Neural cell (in vitro differentiated cells): Measurements from ENCODE around the gene FGF9. TPM values are rescaled to one million over a fixed set of nuclear protein-coding genes. Genes with fewer than 3 reads are reported as not detected.

Experiments
- H2AFZ ChIP-seq: fragments of 200-600, 300-800 bp; sonication (generic), shearing (Covaris generic); 2 replicates; pipeline ENCODE4 v1.6.0; 2014; ENCODE audit warnings: low read depth, mild to moderate bottlenecking, antibody characterized with exemption, low read length, moderate library complexity
- H3F3A ChIP-seq: fragments of 200-600 bp; shearing (Covaris generic); 2 replicates; pipeline ENCODE4 v1.6.1; 2016; ENCODE audit warnings: mild to moderate bottlenecking, moderate library complexity, mixed read lengths, antibody characterized with exemption, low read length; ENCODE audit not compliant: insufficient read depth, poor library complexity, severe bottlenecking
- H3K27ac ChIP-seq: fragments of 200-600, 300-800 bp; sonication (generic), shearing (Covaris generic); 2 replicates; pipeline ENCODE4 v1.5.1; 2014; ENCODE audit warnings: mild to moderate bottlenecking, low read length, moderate library complexity
- H3K27me3 ChIP-seq: fragments of 300-800, 200-600 bp; sonication (generic), shearing (Covaris generic); 2 replicates; pipeline ENCODE4 v1.6.0; 2014; ENCODE audit warnings: mild to moderate bottlenecking, low read depth, low read length, moderate library complexity; ENCODE audit not compliant: insufficient read depth
- H3K36me3 ChIP-seq: fragments of 300-800, 200-600 bp; sonication (generic), shearing (Covaris generic); 2 replicates; pipeline ENCODE4 v1.5.1; 2014; ENCODE audit warnings: mild to moderate bottlenecking, antibody characterized with exemption, low read length, moderate library complexity; ENCODE audit not compliant: insufficient read depth
- H3K4me2 ChIP-seq: fragments of 300-800, 200-600 bp; sonication (generic), shearing (Covaris generic); 2 replicates; pipeline ENCODE4 v1.6.0; 2014; ENCODE audit warnings: mild to moderate bottlenecking, low read length
- H3K4me3 ChIP-seq: fragments of 300-800, 200-600 bp; sonication (generic), shearing (Covaris generic); 2 replicates; pipeline ENCODE4 v1.5.1; 2014; ENCODE audit warnings: mild to moderate bottlenecking, low read length, moderate library complexity
- H3K79me2 ChIP-seq: fragments of 200-600 bp; shearing (Covaris generic); replicated peaks from 2 replicates; pipeline ENCODE4 v1.6.0; 2014; ENCODE audit warnings: mild to moderate bottlenecking, low read length, moderate library complexity; ENCODE audit not compliant: insufficient read depth
- H3K9ac ChIP-seq: fragments of 300-800, 200-600 bp; sonication (generic), shearing (Covaris generic); 2 replicates; pipeline ENCODE4 v1.6.1; 2016; ENCODE audit warnings: mild to moderate bottlenecking, low read length, mixed read lengths
- H3K9me2 ChIP-seq: fragments of 200-600 bp; shearing (Covaris generic); 2 replicates; pipeline ENCODE4 v1.6.1; 2016; ENCODE audit warnings: mild to moderate bottlenecking, low read length, mixed read lengths; ENCODE audit not compliant: insufficient read depth
- H3K9me3 ChIP-seq: fragments of 200-600, 300-800 bp; sonication (generic), shearing (Covaris generic); 2 replicates; pipeline ENCODE4 v1.6.1; 2016; ENCODE audit warnings: mild to moderate bottlenecking, mixed run types, low read length, moderate library complexity, mixed read lengths
- H4K20me1 ChIP-seq: fragments of 200-600 bp; shearing (Covaris generic); 2 replicates; pipeline ENCODE4 v1.6.1; 2016; ENCODE audit warnings: mild to moderate bottlenecking, mixed run types; ENCODE audit not compliant: insufficient read depth
- CTCF ChIP-seq: fragments of 450-650 bp; IDR thresholded peaks from 2 replicates; pipeline ENCODE4 v1.5.1; 2014; ENCODE audit warnings: antibody characterized with exemption, mild to moderate bottlenecking, moderate library complexity; ENCODE audit not compliant: poor library complexity, severe bottlenecking
- EP300 ChIP-seq: fragments of 450-650 bp; conservative IDR thresholded peaks from 2 replicates; pipeline ENCODE4 v1.6.1; 2014; ENCODE audit warnings: antibody characterized with exemption, mild to moderate bottlenecking, moderate library complexity; ENCODE audit not compliant: poor library complexity, severe bottlenecking
- EZH2 ChIP-seq: fragments of 200-600, 300-800 bp; shearing (Covaris generic), sonication (generic); IDR thresholded peaks from 2 replicates; pipeline ENCODE4 v1.6.1; 2014; ENCODE audit warnings: antibody characterized with exemption, low read length, borderline replicate concordance, mild to moderate bottlenecking; ENCODE audit not compliant: insufficient read depth, poor library complexity, severe bottlenecking
- MXI1 ChIP-seq: fragments of 450-650 bp; conservative IDR thresholded peaks from 2 replicates; pipeline ENCODE4 v1.6.1; 2014; ENCODE audit warnings: antibody characterized with exemption, mild to moderate bottlenecking; ENCODE audit not compliant: poor library complexity, severe bottlenecking
- POLR2AphosphoS5 ChIP-seq: IDR thresholded peaks from 2 replicates; pipeline ENCODE4 v1.6.1; 2012
- RAD21 ChIP-seq: fragments of 450-650 bp; conservative IDR thresholded peaks from 2 replicates; pipeline ENCODE4 v1.6.1; 2014; ENCODE audit warnings: antibody characterized with exemption, mild to moderate bottlenecking, moderate library complexity
- SMC3 ChIP-seq: fragments of 450-650 bp; conservative IDR thresholded peaks from 2 replicates; pipeline ENCODE4 v1.6.1; 2014; ENCODE audit warnings: antibody characterized with exemption, mild to moderate bottlenecking, moderate library complexity; ENCODE audit not compliant: poor library complexity
- TAF1 ChIP-seq: IDR thresholded peaks from 2 replicates; pipeline ENCODE4 v1.6.1; 2012; ENCODE audit warnings: low read depth
- polyA plus RNA-seq: library from polyadenylated mRNA; depleted of rRNA; stranded (reverse); fragments of >200 nt; gene quantifications from 2 replicates; pipeline ENCODE4 v1.2.3, GENCODE V29; 2014
- TF ChIP-seq, protein P1 (sequence below): IDR thresholded peaks from 2 replicates; pipeline ENCODE4 v1.6.1; 2012; ENCODE audit warnings: borderline replicate concordance

FGF9 gene
- polyA plus RNA-seq, 1 donor from 2014 or later = 29.4 TPM

GRCh38 chr13:21694831-21695230, 24.0 kb downstream of the FGF9 start:
- Histone ChIP-seq H3K79me2 (no peaks in the 10 kb centered on the region), H3K27me3 (no peaks in the 10 kb centered on the region), H3K9ac (no peak overlapping the region), H3K9me3 (no peaks in the 10 kb centered on the region), H3K27ac (no peak overlapping the region), H4K20me1 (no peaks in the 10 kb centered on the region), H3K4me2 (no peak overlapping the region), H2AFZ (no peak overlapping the region), H3F3A (no peaks in the 10 kb centered on the region), H3K9me2 (no peaks in the 10 kb centered on the region), H3K36me3 (peaks cover 17% of the 10 kb centered on the region), H3K4me3 (no peak overlapping the region)
- TF ChIP-seq EP300 = no peak
- no peak for TF ChIP-seq RAD21
- no peak for TF ChIP-seq POLR2AphosphoS5
- no peak for TF ChIP-seq EZH2
- no peak for TF ChIP-seq TAF1
- TF ChIP-seq, protein P1, sequence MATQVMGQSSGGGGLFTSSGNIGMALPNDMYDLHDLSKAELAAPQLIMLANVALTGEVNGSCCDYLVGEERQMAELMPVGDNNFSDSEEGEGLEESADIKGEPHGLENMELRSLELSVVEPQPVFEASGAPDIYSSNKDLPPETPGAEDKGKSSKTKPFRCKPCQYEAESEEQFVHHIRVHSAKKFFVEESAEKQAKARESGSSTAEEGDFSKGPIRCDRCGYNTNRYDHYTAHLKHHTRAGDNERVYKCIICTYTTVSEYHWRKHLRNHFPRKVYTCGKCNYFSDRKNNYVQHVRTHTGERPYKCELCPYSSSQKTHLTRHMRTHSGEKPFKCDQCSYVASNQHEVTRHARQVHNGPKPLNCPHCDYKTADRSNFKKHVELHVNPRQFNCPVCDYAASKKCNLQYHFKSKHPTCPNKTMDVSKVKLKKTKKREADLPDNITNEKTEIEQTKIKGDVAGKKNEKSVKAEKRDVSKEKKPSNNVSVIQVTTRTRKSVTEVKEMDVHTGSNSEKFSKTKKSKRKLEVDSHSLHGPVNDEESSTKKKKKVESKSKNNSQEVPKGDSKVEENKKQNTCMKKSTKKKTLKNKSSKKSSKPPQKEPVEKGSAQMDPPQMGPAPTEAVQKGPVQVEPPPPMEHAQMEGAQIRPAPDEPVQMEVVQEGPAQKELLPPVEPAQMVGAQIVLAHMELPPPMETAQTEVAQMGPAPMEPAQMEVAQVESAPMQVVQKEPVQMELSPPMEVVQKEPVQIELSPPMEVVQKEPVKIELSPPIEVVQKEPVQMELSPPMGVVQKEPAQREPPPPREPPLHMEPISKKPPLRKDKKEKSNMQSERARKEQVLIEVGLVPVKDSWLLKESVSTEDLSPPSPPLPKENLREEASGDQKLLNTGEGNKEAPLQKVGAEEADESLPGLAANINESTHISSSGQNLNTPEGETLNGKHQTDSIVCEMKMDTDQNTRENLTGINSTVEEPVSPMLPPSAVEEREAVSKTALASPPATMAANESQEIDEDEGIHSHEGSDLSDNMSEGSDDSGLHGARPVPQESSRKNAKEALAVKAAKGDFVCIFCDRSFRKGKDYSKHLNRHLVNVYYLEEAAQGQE = no peak
- TF ChIP-seq CTCF = no peak
- TF ChIP-seq MXI1 = no peak
- no peak for TF ChIP-seq SMC3

GRCh38 chr13:21695546-21695945, 24.7 kb downstream of the FGF9 start:
- no peaks in the 10 kb centered on the region for H3K9me3 ChIP-seq
- no peak overlapping the region for H3K4me2 ChIP-seq
- H3F3A ChIP-seq = no peaks in the 10 kb centered on the region
- H3K9me2 ChIP-seq = no peaks in the 10 kb centered on the region
- H3K36me3 ChIP-seq = peaks cover 17% of the 10 kb centered on the region
- no peaks in the 10 kb centered on the region for H3K27me3 ChIP-seq
- no peak overlapping the region for H3K9ac ChIP-seq
- TF ChIP-seq RAD21 (no peak), TAF1 (no peak), POLR2AphosphoS5 (no peak), EZH2 (no peak), MXI1 (no peak), EP300 (no peak), CTCF (no peak), SMC3 (no peak)
- TF ChIP-seq, protein P1 = no peak
- H2AFZ ChIP-seq = no peak overlapping the region
- H3K27ac ChIP-seq = no peak overlapping the region
- no peaks in the 10 kb centered on the region for H4K20me1 ChIP-seq
- H3K79me2 ChIP-seq = no peaks in the 10 kb centered on the region
- no peak overlapping the region for H3K4me3 ChIP-seq
